GM23338 (cell line): ENCODE measurements around the gene NFATC1.

Experiments
- CREB1 ChIP-seq: fragments of 250-450 bp; sonication (Bioruptor Pico); IDR thresholded peaks from 2 replicates; pipeline ENCODE4 v1.5.0; 2020; ENCODE audit warnings: low read depth, mild to moderate bottlenecking, moderate library complexity
- CTCF ChIP-seq, 2 experiments: fragments of 200-600 bp in 1 of 2; sonication (generic) in 1 of 2; conservative IDR thresholded peaks; 2 replicates each; pipeline versions ENCODE4 v1.5.1 to v1.6.1; 2016 to 2017; ENCODE audit warnings: antibody characterized with exemption in 2 of 2, low read depth in 2 of 2, mild to moderate bottlenecking in 2 of 2, moderate library complexity in 1 of 2
- EZH2 ChIP-seq: fragments of 200-600 bp; sonication (generic); IDR thresholded peaks from one replicate; pipeline ENCODE4 v1.8.0; 2017; ENCODE audit warnings: antibody characterized with exemption, mild to moderate bottlenecking, low read depth; ENCODE audit not compliant: unreplicated experiment
- EZH2phosphoT487 ChIP-seq: fragments of 200-600 bp; sonication (generic); IDR thresholded peaks from one replicate; pipeline ENCODE4 v1.8.1; 2018; ENCODE audit warnings: antibody characterized with exemption; ENCODE audit not compliant: unreplicated experiment
- POLR2AphosphoS5 ChIP-seq: IDR thresholded peaks from 2 replicates; pipeline ENCODE4 v1.6.1; 2016; ENCODE audit warnings: antibody characterized with exemption, low read depth
- STAT1 ChIP-seq: IDR thresholded peaks from one replicate; pipeline ENCODE4 v1.6.1; 2016; ENCODE audit warnings: antibody characterized with exemption; ENCODE audit not compliant: unreplicated experiment
- ZNF331 ChIP-seq: fragments of 250-450 bp; sonication (Bioruptor Pico); IDR thresholded peaks from 2 replicates; pipeline ENCODE4 v1.5.0; 2020; ENCODE audit warnings: low read depth, mild to moderate bottlenecking, moderate library complexity
- ZNF462 ChIP-seq: fragments of 250-450 bp; sonication (Bioruptor Pico); IDR thresholded peaks from 2 replicates; pipeline ENCODE4 v1.5.0; 2020; ENCODE audit warnings: mild to moderate bottlenecking, moderate library complexity

DNA sequence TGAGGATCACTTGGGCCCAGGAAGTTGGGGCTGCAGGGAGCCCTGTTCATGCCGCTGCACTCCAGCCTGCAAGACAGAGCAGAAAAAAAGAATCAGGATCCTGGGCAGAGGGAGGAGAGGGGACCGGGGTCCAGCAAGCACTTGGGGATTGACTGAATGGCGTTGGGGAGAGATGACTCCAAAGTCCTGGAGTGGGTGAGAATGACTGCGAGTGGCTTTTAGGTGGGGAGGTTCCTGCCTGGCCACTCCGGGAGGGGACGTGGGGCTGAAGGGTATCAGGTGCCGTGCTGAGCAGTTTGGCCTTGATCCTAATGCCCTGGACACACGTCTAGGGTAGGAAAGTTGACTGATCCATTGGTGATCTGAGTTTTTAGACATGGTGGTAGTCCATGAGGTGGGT lies 3.5 kb upstream of the NFATC1 start:
- TF ChIP-seq CTCF (conservative IDR thresholded peaks at IDR 0.05; ENCODE audit: low read depth in 2 of 2) = no peak
- no peak for TF ChIP-seq EZH2
- no peak for TF ChIP-seq STAT1
- TF ChIP-seq ZNF331 (CRISPR knock-in tag) = no peak
- no peak for TF ChIP-seq CREB1 (CRISPR knock-in tag)
- no peak for TF ChIP-seq POLR2AphosphoS5
- no peak for TF ChIP-seq EZH2phosphoT487
- no peak for TF ChIP-seq ZNF462 (CRISPR knock-in tag)
